Esophagus muscularis mucosa (tissue), 4 donors: Measurements from ENCODE around the gene STX8. TPM values are rescaled to one million over a fixed set of nuclear protein-coding genes. Genes with fewer than 3 reads are reported as not detected.

ENCODE experiments used
- DNase-seq: peaks from one replicate; pipeline ENCODE4 v3.0.0-alpha.2; 2017; ENCODE audit errors: extremely low spot score
- H3K27ac ChIP-seq, 4 donors: fragments of 200-600 bp; sonication (generic); replicated peaks in 1 of 4; 1 replicate in 3 of 4; 2 replicates in 1 of 4; pipeline ENCODE4 v1.5.1; 2016 to 2019; ENCODE audit warnings: mild to moderate bottlenecking in 1 of 4
- H3K27me3 ChIP-seq, 4 donors: fragments of 200-600 bp; sonication (generic); one replicate each; pipeline versions ENCODE4 v1.5.1 to v1.6.0; 2016 to 2019
- H3K36me3 ChIP-seq, 4 donors: fragments of 200-600 bp; sonication (generic); one replicate each; pipeline ENCODE4 v1.5.1; 2016 to 2019
- H3K4me1 ChIP-seq, 4 donors: fragments of 200-600 bp; sonication (generic); one replicate each; pipeline ENCODE4 v1.5.1; 2016 to 2019
- H3K4me3 ChIP-seq, 4 donors: fragments of 200-600 bp; sonication (generic); 1 replicate in 2 of 4; 2 replicates in 2 of 4; pipeline ENCODE4 v1.5.1; 2016 to 2019; ENCODE audit warnings: mild to moderate bottlenecking in 4 of 4, moderate library complexity in 1 of 4
- H3K9me3 ChIP-seq, 4 donors: fragments of 200-600 bp; sonication (generic); 1 replicate in 3 of 4; 2 replicates in 1 of 4; pipeline ENCODE4 v1.5.1; 2016 to 2019
- CTCF ChIP-seq, 3 experiments: fragments of 200-600 bp in 2 of 3; fragments of 450-650 bp in 1 of 3; sonication (generic) in 2 of 3; IDR thresholded peaks; one replicate each; pipeline ENCODE4 v1.5.1; 2017 to 2019; ENCODE audit warnings: antibody characterized with exemption in 3 of 3, mild to moderate bottlenecking in 2 of 3, moderate library complexity in 1 of 3
- EP300 ChIP-seq: sonication (generic); formaldehyde crosslinking; IDR thresholded peaks from one replicate; pipeline ENCODE4 v1.6.1; 2017; ENCODE audit warnings: antibody characterized with exemption
- POLR2A ChIP-seq: fragments of 450-650 bp; IDR thresholded peaks from one replicate; pipeline ENCODE4 v1.6.1; 2017; ENCODE audit warnings: antibody characterized with exemption, moderate library complexity, mild to moderate bottlenecking, low read depth
- POLR2AphosphoS5 ChIP-seq, 2 donors: sonication (generic); formaldehyde crosslinking; IDR thresholded peaks; one replicate each; pipeline ENCODE4 v1.6.1; 2017; ENCODE audit warnings: antibody characterized with exemption in 2 of 2
- WGBS: methylation state at CpG from one replicate; pipeline ENCODE4 v1.1.5; 2018; 5-methylcytosine and 5-hydroxymethylcytosine counted together
- intact Hi-C: fragments of 100-400 bp; cut with DNase I; formaldehyde crosslinking; loops from one replicate; pipeline ENCODE4 v1.15.1; 2023
- total RNA-seq, 4 donors: library from RNA; depleted of rRNA; stranded (reverse); fragments of >200 nt; gene quantifications; one replicate each; pipeline versions ENCODE4 v1.1.0 to v1.2.1, GENCODE V29; 2016

The STX8 gene
- total RNA-seq, 4 donors from 2014 or later, result 83.9 to 104 (median 94.5) TPM

- H3K27me3 ChIP-seq, result no peaks in the 10 kb centered on the region
- no peak for TF ChIP-seq POLR2AphosphoS5 (IDR thresholded peaks at IDR 0.05)
- DNase-seq, result no peak
- H3K9me3 ChIP-seq, result no peaks in the 10 kb centered on the region
- 95% methylated on average over 4 of the region's 6 CpGs for WGBS
- no peaks in the 10 kb centered on the region for H3K36me3 ChIP-seq
- no peak overlapping the region for H3K4me3 ChIP-seq
- peaks cover 0 to 52% (median 32%) of the 10 kb centered on the region in 4 donors for H3K4me1 ChIP-seq
- intact Hi-C loops, result no loop called here
- no peak overlapping the region for H3K27ac ChIP-seq
These were observed 307.1 kb downstream of the STX8 start for GRCh38 chr17:9268546-9268945.

GRCh38 chr17:9266697-9267117, 308.9 kb downstream of the STX8 start:
- Histone ChIP-seq H3K27ac (peak overlapping the region in 1 of 4 donors; percentile 25), H3K4me3 (no peak overlapping the region), H3K9me3 (no peaks in the 10 kb centered on the region), H3K36me3 (no peaks in the 10 kb centered on the region), H3K4me1 (peaks cover 0 to 36% (median 21%) of the 10 kb centered on the region in 4 donors), H3K27me3 (no peaks in the 10 kb centered on the region)
- no peak for TF ChIP-seq EP300
- TF ChIP-seq POLR2AphosphoS5 (IDR thresholded peaks at IDR 0.05), result no peak
- no peak for TF ChIP-seq POLR2A
- TF ChIP-seq CTCF (IDR thresholded peaks at IDR 0.05), result no peak
- 82% methylated on average over 9 of the region's 9 CpGs for WGBS
- DNase-seq, result no peak
- intact Hi-C loops, result no loop called here

- no peaks in the 10 kb centered on the region for H3K27me3 ChIP-seq
- peak overlapping the region in 1 of 4 donors; percentile 25 for H3K27ac ChIP-seq
- H3K4me3 ChIP-seq, result no peak overlapping the region
- TF ChIP-seq POLR2AphosphoS5 (IDR thresholded peaks at IDR 0.05) (no peak), EP300 (no peak), POLR2A (no peak), CTCF (IDR thresholded peaks at IDR 0.05) (no peak)
- H3K4me1 ChIP-seq, result peaks cover 0 to 41% (median 26%) of the 10 kb centered on the region in 4 donors
- DNase-seq, result no peak
- no peaks in the 10 kb centered on the region for H3K36me3 ChIP-seq
- intact Hi-C loops, result no loop called here
- WGBS, result 75% methylated on average over 12 of the region's 14 CpGs
- no peaks in the 10 kb centered on the region for H3K9me3 ChIP-seq
These were observed 309.5 kb downstream of the STX8 start for GRCh38 chr17:9266031-9266680.

- WGBS, result 82% methylated on average over 24 of the region's 24 CpGs
These were observed 314.3 kb downstream of the STX8 start for GRCh38 chr17:9261081-9262012.

More at GRCh38 chr17:9261081-9262012, 314.3 kb downstream of the STX8 start:
- TF ChIP-seq POLR2AphosphoS5 (IDR thresholded peaks at IDR 0.05) (no peak), EP300 (no peak), POLR2A (no peak), CTCF (IDR thresholded peaks at IDR 0.05) (no peak)
- DNase-seq, result no peak
- Histone ChIP-seq H3K27ac (no peak overlapping the region), H3K9me3 (no peaks in the 10 kb centered on the region), H3K4me3 (no peak overlapping the region), H3K27me3 (no peaks in the 10 kb centered on the region), H3K36me3 (no peaks in the 10 kb centered on the region), H3K4me1 (peaks cover 18 to 62% (median 47%) of the 10 kb centered on the region in 4 donors)
- intact Hi-C loops, result no loop called here
